GM19397 (cell line): ENCODE measurements around the gene ZP1.

ENCODE experiments used
- ATAC-seq: cut with Tn5 transposase; IDR thresholded peaks from one replicate; pipeline ENCODE4 v1.9.1; 2021; ENCODE audit warnings: mild to moderate bottlenecking, moderate library complexity; ENCODE audit not compliant: unreplicated experiment

Gene ZP1

DNA sequence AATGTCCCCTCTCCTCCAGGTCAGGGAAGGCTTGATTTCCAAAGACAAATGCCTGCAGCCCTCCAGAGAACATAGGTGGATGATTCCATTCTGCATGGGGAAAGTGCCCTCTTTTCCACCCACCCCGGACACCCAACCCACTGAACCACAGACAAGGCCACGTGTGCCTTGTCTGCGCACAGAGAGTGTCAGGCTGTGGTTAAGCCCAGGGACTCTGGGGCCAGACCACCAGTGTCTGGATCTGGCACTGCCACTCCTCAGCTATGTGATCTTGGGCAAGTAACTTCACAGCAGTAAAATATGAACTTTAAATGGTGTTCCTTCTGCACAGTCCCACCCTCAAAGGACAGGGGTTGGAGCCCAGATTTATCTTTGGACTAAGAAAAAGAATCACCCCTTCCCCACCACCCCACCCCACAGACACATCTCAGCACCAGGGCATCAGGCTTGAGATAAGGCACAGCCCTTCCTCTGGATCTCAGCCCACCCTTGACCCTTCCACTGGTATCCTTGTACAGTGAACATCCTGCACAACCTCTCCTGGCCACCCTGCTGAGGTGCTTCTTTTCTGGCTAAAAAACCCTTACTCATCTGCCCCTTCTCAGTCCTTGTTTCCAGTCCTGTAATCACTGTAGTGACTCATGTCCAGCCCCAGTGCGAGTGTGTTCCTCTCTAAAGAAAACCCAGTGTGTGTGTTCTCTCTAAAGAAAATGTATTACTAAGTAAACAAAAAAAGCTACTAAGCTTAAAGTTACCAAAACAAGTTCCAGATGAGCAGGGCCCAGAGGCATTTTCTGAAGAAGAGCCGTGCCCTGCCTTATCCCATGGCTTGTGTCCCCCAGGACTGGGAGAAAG lies 9.7 kb upstream of the ZP1 start:
- ATAC-seq: no peak

DNA sequence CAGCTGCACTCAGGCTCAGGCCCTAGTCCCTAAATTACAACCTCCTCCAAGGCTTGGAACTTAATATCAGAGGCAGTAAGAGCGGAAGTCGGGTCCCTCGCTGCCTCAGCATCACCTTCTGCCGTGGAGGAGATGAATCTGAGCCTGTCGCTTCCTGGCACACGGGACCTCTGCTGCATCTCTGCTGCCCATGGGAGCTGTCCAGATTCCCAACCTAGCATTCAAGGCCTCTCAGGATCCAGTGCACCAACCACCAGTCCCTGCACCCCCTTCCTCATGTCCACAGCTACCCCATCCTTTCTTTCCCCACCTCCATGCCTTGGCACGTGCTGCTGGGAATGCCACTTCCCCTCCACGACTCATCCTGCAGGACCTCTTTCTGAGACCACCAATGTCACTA lies 9.1 kb upstream of the ZP1 start:
- ATAC-seq: no peak

DNA sequence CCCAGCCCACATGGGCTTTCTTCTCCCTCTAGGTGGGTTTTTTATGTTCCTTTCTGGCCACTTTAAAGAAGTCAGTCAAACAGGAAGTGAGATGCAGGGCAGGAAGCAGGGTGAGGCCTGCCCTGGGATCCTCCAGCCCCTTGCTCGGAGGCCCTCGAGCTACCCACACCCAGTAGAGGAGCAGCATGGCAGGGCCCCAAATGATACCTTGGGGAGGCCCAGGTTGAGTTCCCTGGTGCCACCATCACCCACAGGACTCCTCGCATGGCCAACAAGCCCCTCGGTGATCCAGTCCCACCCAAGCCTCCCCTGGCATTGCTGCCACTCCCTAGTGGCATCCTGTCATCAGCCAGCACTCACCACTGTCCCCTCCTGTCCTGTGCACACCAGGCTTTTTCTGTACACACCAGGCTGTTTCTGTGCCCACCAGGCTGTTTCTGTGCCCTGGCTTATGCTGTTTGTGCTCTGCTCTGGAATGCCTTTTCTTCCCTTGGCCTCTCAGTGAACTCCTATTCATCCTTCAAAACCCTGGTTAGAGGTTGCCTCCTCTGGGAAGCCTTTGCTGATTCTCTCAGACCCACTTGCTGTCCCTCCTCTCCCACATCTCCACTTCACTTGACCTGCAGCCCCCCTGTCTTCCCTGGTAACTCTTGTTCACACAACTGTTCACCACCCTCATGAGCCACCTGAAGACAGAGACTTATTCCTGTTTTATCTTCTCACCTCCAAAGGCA lies 8.4 kb upstream of the ZP1 start:
- ATAC-seq: no peak

DNA sequence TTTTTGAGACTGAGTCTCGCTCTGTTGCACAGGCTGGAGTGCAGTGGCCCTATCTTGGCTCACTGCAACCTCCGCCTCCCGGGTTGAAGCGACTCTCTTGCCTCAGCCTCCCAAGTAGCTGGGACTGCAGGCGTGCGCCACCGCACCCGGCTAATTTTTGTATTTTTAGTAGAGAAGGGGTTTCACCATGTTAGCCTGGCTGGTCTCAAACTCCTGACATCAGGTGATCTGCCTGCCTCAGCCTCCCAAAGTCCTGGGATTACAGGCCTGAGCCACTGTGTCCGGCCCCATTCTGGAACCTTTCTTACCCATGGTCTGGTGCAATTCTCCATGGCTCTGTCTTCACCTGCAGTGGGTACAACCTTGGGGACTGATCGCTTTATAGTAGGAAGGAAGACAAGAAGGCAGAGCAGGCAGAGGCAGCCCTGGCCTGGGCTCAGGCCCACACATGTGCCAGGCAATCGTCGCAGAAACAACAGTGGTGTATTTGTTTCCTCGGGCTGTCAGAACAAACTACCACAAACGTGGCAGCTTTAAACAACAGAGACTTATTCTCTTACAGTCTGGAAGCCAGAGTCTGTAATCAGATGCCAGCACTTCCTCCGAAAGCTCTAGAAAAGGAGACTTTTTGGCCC lies 7.6 kb upstream of the ZP1 start:
- no peak for ATAC-seq

DNA sequence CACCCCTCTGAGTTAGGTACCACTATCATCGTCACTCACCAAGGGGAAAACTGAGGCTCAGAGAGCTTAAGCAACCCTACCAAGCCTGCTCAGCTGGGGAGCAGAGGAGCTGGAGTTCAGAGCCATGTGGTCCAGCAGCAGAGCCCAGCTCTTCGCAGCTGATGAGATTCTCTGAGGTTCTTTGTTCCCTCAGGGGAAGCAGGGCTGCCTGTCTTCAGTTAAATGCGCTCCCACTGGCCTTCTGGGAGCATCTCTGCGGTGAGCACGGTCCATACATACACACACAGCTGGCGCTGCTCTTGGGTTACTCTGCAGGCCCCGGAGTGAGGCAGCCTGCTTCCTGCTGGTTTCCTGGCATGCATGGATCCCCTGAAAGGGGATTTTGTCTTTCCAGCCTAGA lies 6.4 kb upstream of the ZP1 start:
- ATAC-seq: no peak

DNA sequence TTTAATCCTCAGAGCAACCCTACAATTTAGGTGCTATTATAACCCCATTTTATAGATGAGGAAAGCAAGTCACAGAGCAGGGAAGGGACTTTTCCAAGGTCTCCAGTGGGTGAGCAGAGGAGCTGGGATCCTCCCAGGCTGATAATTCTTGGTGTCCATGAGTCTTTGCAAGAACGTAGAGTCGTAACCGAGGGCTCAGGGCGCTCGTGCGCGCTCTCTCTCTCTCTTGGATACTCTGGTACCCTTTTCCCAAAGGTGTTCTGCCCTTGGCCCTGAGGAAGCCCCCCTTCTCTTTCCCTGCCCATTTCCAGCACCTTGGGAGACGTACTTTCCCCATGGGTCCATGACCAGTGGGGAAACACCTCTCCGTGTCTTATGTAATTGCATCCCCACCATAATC lies 5.2 kb upstream of the ZP1 start:
- no peak for ATAC-seq

DNA sequence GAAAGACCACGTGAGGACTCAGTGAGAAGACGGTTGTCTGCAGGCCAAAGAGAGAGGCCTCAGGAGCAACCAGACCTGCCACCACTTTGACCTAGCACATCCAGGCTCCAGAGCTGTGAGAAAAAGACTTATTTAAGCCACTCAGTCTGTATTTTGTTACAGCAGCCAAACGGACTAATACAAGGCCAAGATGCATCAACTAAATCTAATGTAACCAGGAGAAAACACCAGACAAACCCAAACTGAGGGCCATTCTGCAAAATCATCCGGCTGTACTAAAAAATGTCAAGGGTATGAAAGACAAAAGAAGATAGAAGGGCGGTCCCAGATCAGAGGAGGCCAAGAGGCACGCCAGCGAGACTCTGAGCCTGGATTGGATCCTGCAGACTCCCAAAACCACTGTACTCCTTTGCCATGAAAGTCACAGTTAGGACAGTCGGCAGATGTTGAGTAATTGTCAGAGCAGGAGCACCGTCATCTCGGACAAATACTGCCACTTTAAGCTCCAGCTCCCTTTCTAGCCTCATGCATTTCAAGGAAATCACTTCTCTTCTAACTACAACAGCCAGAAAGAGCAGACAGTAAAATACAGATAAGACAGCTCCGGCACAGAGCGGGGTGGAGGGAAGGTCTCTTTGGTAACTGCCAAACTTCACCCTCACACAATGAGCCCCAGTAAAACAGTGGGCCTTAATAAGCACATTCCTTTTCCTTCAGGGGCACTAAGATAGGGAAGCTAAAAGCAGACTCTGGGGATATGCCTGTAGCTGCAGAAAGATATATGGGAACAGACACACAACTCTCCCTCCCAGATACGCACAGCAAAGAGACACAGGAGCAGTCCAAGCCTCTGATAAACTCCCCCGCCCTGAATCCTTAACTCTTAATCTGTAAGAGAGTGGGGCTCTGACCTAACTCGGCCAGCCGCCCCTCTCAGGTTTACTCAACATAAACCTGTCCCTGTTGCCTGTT lies 3.5 kb upstream of the ZP1 start:
- no peak for ATAC-seq

DNA sequence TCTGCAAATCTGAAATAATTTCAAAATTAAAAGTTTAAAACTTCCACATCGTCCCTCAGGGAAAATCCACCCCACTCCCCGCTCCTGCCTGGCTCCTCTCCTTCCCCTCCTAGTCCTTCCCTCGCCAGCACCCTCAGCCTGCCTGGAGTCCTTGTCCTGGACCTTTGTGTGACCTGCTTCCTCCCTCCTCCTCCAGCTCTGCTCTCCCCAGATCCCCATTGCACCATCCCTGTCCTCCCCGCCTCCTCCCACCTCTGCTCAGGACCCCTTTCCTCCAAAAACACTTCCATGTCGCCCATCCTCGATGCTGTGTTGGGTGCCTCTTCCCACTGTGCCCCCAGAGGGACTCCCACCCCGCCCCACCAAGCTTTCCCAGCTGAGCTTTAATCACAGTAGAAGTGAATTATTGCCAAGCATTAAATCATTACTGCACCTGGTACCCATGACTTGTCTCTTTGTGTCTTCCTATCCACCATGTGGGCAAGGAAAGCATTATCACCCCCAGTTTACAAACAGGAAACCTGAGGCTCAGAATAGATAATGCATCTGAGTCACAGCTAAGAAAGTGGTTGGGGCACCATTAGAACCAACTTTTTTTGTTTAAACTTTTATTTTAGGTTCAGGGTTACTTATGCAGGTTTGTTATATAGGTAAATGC lies 2.4 kb upstream of the ZP1 start:
- ATAC-seq: no peak

DNA sequence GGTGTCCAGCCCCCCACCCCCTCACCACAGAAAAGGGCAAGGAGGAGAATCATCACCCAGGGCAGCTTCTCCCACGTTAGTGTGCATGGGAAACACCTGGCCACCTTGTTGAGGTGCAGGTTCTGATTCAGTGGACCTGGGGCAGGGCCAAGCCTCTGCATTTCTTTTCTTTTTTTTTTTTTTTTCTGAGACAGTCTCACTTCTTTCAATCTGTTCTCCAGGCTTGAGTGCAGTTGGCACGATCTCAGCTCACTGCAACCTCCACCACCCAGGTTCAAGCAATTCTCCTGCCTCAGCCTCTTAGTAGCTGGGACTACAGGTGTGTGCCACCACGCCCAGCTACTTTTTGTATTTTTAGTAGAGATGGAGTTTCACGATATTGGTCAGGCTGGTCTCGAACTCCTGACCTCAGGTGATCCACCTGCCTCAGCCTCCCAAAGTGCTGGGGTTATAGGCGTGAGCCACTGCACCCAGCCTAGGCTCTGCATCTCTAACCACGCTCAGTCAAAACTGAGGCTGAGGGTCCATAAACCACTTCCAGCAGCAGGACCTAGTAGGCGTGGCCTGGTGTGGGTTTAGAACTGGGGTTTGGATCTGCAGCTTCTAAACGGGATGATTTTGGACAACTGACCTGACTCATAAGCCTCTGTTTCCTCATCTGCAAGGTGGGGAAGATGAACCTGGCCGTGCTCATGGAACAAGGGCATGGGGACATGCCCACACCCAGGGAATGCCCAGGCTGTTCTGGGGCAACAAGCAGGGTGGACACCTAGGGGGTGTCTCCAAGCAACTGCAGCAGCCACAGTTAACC lies 734 bp downstream of the ZP1 start:
- no peak for ATAC-seq

DNA sequence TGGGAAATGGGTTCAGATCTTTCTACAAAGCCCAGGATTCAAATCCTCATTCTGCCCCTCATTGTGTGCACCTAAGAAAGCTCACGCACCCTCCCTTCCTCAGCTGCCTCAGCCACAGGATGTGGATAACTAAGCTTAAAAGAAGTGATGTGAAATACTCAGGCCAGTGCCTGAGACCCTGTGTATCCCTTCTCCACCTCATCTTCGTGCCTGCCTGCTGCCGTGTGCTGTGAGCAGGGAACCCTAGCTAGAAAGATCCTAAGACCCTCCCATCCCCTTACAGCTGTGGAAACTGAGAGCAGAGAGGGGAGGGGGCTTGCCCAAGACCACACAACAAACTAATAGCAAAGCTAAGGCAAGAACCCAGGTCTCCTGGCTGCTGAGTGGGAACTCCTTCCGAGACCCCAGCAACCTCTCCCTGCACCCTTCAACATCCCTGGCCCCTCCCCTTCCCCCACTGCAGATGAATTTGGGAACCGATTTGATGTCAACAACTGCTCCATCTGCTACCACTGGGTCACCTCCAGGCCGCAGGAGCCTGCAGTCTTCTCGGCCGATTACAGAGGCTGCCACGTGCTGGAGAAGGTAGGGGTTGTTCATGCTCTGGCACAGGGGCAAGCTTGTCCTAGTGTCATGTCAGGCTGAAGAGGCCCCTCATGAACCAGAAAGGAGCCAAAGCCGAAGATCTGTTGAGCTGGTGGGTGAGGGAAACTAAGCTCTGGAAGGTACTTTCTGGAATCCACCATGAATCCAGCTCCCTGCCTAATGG lies 1.5 kb downstream of the ZP1 start:
- ATAC-seq: no peak

DNA sequence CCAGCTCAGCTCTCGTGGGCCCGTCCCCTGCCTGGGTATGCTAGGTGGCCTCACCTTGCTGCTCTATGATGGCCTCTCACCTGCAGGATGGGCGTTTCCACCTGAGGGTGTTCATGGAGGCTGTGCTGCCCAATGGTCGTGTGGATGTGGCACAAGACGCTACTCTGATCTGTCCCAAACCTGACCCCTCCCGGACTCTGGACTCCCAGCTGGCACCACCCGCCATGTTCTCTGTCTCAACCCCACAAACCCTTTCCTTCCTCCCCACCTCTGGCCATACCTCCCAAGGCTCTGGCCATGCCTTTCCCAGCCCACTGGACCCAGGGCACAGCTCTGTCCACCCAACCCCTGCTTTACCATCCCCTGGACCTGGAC lies 2.1 kb downstream of the ZP1 start:
- no peak for ATAC-seq

DNA sequence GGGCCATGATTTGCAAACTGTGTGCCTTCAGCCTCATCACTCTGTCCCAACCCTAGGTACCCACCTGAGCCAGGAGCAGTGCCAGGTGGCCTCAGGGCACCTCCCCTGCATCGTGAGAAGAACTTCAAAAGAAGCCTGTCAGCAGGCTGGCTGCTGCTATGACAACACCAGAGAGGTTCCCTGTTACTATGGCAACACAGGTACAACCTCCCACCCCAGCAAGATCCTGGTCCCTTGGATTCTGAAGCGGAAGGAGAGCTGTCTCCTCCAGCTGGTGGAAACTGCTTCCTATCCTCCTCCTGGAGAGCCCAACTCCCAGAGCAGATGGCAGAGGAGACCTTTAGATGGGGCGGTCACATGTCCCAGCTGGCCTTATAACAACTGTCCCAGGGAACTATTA lies 2.9 kb downstream of the ZP1 start:
- ATAC-seq: no peak

DNA sequence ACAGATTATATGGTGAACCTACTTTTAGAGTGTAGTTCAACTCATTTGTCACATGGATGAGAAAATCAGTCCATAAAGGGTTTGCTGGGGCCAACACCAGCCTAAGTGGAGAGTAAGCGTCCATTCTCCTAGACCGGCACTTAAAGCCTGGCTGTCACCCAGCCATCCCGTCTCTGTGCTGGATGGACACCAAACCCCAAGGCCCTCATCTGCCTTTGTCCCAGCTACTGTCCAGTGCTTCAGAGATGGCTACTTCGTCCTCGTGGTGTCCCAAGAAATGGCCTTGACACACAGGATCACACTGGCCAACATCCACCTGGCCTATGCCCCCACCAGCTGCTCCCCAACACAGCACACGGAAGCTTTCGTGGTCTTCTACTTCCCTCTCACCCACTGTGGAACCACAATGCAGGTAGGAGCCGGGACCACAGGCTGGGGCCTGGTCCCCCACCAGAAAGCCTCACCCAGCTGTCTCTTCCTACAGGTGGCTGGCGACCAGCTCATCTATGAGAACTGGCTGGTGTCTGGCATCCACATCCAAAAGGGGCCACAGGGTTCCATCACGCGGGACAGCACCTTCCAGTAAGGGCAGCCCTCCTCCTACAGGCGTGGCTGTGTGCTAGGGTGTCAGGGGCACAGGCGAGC lies 3.5 kb downstream of the ZP1 start:
- no peak for ATAC-seq

DNA sequence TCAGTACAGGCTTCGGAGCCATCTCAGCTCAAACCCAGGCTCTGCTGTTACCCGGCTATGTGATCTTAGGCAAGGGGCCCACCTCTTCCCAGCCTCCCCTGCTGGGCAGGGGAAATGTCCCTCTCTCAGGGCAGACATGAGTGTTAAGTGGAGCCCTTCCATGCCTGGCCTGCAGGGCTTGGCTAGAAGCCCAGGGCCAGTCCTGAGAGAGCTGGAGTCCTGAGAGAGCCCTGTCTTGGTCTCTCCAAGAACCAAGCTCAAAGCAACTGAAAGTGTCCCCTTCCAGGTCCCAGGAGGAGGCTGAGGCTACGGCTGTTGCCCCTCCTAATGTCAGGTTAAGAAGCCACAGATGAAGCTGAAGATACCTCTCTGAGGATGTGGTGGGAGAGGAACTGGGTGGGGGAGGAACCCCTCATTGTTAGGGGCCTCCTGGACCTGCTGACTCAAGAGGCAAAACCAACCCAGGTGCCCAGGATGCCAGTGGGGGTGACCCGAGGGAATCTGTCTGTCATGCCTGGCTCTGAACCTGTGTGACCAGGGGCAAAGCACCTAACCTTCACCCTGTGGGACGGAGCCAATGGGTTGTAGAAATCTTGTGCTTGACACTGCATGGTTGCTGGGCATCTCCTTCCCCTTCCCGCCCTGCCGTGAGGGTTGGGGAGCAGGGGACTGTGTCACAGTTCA lies 4.2 kb downstream of the ZP1 start:
- ATAC-seq: no peak

DNA sequence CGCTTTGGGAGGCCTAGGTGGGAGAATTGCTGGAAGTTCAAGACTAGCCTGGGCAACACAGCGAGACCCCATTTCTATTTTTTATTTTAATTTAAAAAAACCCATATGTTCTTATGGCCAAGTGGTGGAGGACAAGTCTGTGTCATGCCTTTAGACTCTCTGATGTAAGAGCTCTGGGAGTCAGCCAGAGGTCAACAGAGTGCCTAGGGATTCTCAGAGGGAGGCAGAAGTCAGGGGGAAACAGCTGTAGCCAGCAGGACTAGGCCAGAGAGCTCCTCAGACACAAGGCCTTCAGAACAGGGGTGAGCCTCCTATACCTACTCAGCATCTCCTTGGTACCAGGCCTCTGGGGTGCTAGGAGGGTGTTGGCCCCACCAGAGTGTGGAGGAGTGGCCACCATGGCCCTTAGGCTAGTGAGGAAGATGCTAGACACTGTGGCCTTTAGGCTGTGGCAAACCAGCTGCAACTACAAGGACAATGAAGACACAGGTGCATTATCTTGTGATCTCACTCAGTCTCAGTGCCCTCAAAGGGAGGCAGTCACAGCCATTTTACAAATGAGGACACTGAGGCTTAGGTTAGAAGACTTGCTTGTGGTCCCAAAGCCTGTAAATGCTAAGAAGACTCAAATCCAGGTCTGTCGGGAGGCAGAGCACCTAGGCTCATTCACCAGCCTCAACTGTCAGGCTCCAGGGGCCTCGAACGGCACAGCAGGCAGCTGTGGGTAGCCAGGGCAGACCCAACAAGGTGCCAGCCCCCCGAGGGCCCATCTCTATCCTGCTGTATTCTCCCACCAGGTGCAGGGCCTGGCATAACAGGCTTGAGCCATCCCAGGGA lies 5.0 kb downstream of the ZP1 start:
- no peak for ATAC-seq

DNA sequence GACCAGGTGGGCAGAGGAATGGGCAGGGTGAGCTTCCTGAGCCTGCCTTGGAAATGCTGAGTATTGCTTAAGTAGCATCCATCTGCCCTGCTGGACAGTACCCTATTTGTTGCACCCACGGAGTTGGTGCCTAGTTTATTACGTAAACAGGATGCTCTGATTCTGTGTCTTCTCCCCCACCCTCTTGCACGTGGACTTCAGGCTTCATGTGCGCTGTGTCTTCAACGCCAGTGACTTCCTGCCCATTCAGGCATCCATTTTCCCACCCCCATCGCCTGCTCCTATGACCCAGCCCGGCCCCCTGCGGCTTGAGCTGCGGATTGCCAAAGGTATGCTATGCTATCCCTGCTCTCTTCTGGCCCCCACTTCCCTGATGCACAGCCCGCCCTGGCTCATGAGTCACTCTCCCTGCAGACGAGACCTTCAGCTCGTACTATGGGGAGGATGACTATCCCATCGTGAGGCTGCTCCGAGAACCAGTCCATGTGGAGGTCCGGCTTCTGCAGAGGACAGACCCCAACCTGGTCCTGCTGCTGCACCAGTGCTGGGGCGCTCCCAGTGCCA lies 5.7 kb downstream of the ZP1 start:
- no peak for ATAC-seq

DNA sequence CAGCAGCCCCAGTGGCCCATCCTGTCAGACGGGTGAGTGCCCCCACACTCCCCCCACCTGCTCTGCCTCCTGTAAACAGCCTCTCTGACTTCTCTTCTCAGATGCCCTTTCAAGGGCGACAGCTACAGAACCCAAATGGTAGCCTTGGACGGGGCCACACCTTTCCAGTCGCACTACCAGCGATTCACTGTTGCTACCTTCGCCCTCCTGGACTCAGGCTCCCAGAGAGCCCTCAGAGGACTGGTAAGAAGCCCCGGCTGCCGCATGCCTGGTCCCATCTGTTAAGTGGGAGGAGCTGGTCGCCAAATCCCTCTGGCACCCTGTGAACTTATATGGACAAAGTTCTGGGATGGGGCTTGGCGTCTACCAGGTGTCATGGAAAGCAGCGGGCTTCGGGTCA lies 6.2 kb downstream of the ZP1 start:
- no peak for ATAC-seq
